ENCODE results near the gene SLC35C1.

SLC35C1 gene

GRCh38 chr11:45804761-45805304, at the start of gene SLC35C1:
SLC35C1 (plus strand) TSS chr11:45805149; CDS start chr11:45805802, 653 bp downstream.
- peak; percentile 83 for DNase-seq

- DNase-seq = no peak
These were observed 49.6 kb upstream of the SLC35C1 start for GRCh38 chr11:45755281-45755859.

- DNase-seq = no peak
These were observed 48.5 kb upstream of the SLC35C1 start for GRCh38 chr11:45756384-45757010.

GRCh38 chr11:45757672-45758071, 47.3 kb upstream of the SLC35C1 start:
- DNase-seq = no peak

- DNase-seq = no peak
These were observed 43.3 kb upstream of the SLC35C1 start for GRCh38 chr11:45761659-45762058.

GRCh38 chr11:45765107-45765668, 39.8 kb upstream of the SLC35C1 start:
- no peak for DNase-seq

GRCh38 chr11:45765836-45766235, 39.1 kb upstream of the SLC35C1 start:
- DNase-seq = no peak

- no peak for DNase-seq
These were observed 38.5 kb upstream of the SLC35C1 start for GRCh38 chr11:45766469-45766868.

- DNase-seq = no peak
These were observed 36.5 kb upstream of the SLC35C1 start for GRCh38 chr11:45768486-45768885.

GRCh38 chr11:45769960-45770359, 35.0 kb upstream of the SLC35C1 start:
- DNase-seq = no peak

- no peak for DNase-seq
These were observed 33.8 kb upstream of the SLC35C1 start for GRCh38 chr11:45771193-45771565.

- DNase-seq = peak; percentile 62
These were observed 33.1 kb upstream of the SLC35C1 start for GRCh38 chr11:45771566-45772448.

GRCh38 chr11:45772449-45772774, 32.5 kb upstream of the SLC35C1 start:
- no peak for DNase-seq

GRCh38 chr11:45772986-45773785, 31.8 kb upstream of the SLC35C1 start:
- DNase-seq = no peak

GRCh38 chr11:45773786-45774655, 30.9 kb upstream of the SLC35C1 start:
- DNase-seq = no peak

GRCh38 chr11:45774786-45775185, 30.2 kb upstream of the SLC35C1 start:
- no peak for DNase-seq

GRCh38 chr11:45777127-45777969, 27.6 kb upstream of the SLC35C1 start:
- DNase-seq = no peak

GRCh38 chr11:45778341-45778740, 26.6 kb upstream of the SLC35C1 start:
- no peak for DNase-seq

GRCh38 chr11:45779602-45780001, 25.3 kb upstream of the SLC35C1 start:
- no peak for DNase-seq

GRCh38 chr11:45786272-45786671, 18.7 kb upstream of the SLC35C1 start:
- no peak for DNase-seq

GRCh38 chr11:45788887-45789286, 16.1 kb upstream of the SLC35C1 start:
- DNase-seq = no peak

Data from amniotic stem cell (primary cell).